AG08396 (cell line): Measurements from ENCODE around the gene SEMA6A.

ENCODE experiments used
- DNase-seq: peaks from one replicate; pipeline ENCODE4 v3.0.0; 2012; ENCODE audit warnings: low spot score, mixed read lengths

The SEMA6A gene

GRCh38 chr5:116440457-116441001 lies 134.1 kb downstream of the SEMA6A start:
- no peak for DNase-seq

- DNase-seq: no peak
These were observed 134.7 kb downstream of the SEMA6A start for GRCh38 chr5:116439905-116440304.

GRCh38 chr5:116438979-116439554 lies 135.6 kb downstream of the SEMA6A start:
- DNase-seq: no peak

- no peak for DNase-seq
These were observed 136.6 kb downstream of the SEMA6A start for GRCh38 chr5:116437922-116438578.

GRCh38 chr5:116437351-116437705 lies 137.3 kb downstream of the SEMA6A start:
- no peak for DNase-seq

- no peak for DNase-seq
These were observed 137.8 kb downstream of the SEMA6A start for GRCh38 chr5:116436674-116437350.

GRCh38 chr5:116428966-116429365 lies 145.7 kb downstream of the SEMA6A start:
- DNase-seq: no peak

- no peak for DNase-seq
These were observed 146.2 kb downstream of the SEMA6A start for GRCh38 chr5:116428413-116428812.

- DNase-seq: no peak
These were observed 149.7 kb downstream of the SEMA6A start for GRCh38 chr5:116424951-116425350.

GRCh38 chr5:116424258-116424615 lies 150.4 kb downstream of the SEMA6A start:
- DNase-seq: no peak

GRCh38 chr5:116423587-116424257 lies 150.9 kb downstream of the SEMA6A start:
- no peak for DNase-seq

GRCh38 chr5:116423141-116423540 lies 151.5 kb downstream of the SEMA6A start:
- DNase-seq: no peak

GRCh38 chr5:116421080-116421629 lies 153.5 kb downstream of the SEMA6A start:
- no peak for DNase-seq

- DNase-seq: no peak
These were observed 154.1 kb downstream of the SEMA6A start for GRCh38 chr5:116420540-116420939.

- DNase-seq: no peak
These were observed 155.4 kb downstream of the SEMA6A start for GRCh38 chr5:116419258-116419657.

GRCh38 chr5:116418774-116419173 lies 155.8 kb downstream of the SEMA6A start:
- no peak for DNase-seq

GRCh38 chr5:116418016-116418415 lies 156.6 kb downstream of the SEMA6A start:
- no peak for DNase-seq

- DNase-seq: no peak
These were observed 158.6 kb downstream of the SEMA6A start for GRCh38 chr5:116415989-116416388.

- DNase-seq: no peak
These were observed 159.4 kb downstream of the SEMA6A start for GRCh38 chr5:116415182-116415581.

GRCh38 chr5:116411101-116411571 lies 163.5 kb downstream of the SEMA6A start:
- DNase-seq: no peak

- DNase-seq: no peak
These were observed 164.2 kb downstream of the SEMA6A start for GRCh38 chr5:116410336-116410890.
